Fibroblast of lung (primary cell): ENCODE results near the gene CNTFR. TPM values are rescaled to one million over a fixed set of nuclear protein-coding genes. Genes with fewer than 3 reads are reported as not detected.

Experiments used
- DNase-seq, 2 donors: peaks; one replicate each; pipeline versions ENCODE4 v3.0.0 to v3.0.0-alpha.2; 2010; ENCODE audit warnings: low read depth in 2 of 2
- H2AFZ ChIP-seq: 2 replicates; pipeline ENCODE4 v1.5.1; 2012; ENCODE audit warnings: low read length, control low read depth, inconsistent platforms
- H3K27ac ChIP-seq: 2 replicates; pipeline ENCODE4 v1.5.1; 2011; ENCODE audit warnings: low read length, control low read depth; ENCODE audit not compliant: insufficient read depth
- H3K27me3 ChIP-seq: 2 replicates; pipeline ENCODE4 v1.5.1; 2011; ENCODE audit warnings: mild to moderate bottlenecking, low read length; ENCODE audit not compliant: control insufficient read depth, insufficient read depth
- H3K36me3 ChIP-seq: 2 replicates; pipeline ENCODE4 v1.5.1; 2011; ENCODE audit warnings: low read length; ENCODE audit not compliant: control insufficient read depth, insufficient read depth
- H3K4me1 ChIP-seq: 2 replicates; pipeline ENCODE4 v1.5.1; 2011; ENCODE audit warnings: low read length; ENCODE audit not compliant: control insufficient read depth, insufficient read depth; ENCODE audit errors: extremely low read depth
- H3K4me2 ChIP-seq: 2 replicates; pipeline ENCODE4 v1.5.1; 2011; ENCODE audit warnings: low read length, control low read depth; ENCODE audit not compliant: insufficient read depth; ENCODE audit errors: extremely low read depth
- H3K4me3 ChIP-seq, 4 experiments: fragments of 200-600 bp in 1 of 4; sonication (generic) in 1 of 4; replicated peaks in 1 of 4; 2 replicates each; pipeline ENCODE4 v1.5.1; 2011 to 2016; ENCODE audit warnings: low read length in 4 of 4, low read depth in 3 of 4, mild to moderate bottlenecking in 3 of 4, control low read depth in 2 of 4, inconsistent platforms in 1 of 4, mixed read lengths in 1 of 4; ENCODE audit not compliant: insufficient read depth in 1 of 4; ENCODE audit errors: control extremely low read depth in 1 of 4
- H3K79me2 ChIP-seq: 2 replicates; pipeline ENCODE4 v1.5.1; 2012; ENCODE audit warnings: mild to moderate bottlenecking, low read length, inconsistent platforms; ENCODE audit not compliant: control insufficient read depth, insufficient read depth
- H3K9ac ChIP-seq: 2 replicates; pipeline ENCODE4 v1.5.1; 2011; ENCODE audit warnings: mild to moderate bottlenecking, low read length, control low read depth; ENCODE audit not compliant: insufficient read depth
- H3K9me3 ChIP-seq: 2 replicates; pipeline ENCODE4 v1.5.1; 2012; ENCODE audit warnings: low read depth, low read length; ENCODE audit not compliant: control insufficient read depth, insufficient read depth
- H4K20me1 ChIP-seq: 2 replicates; pipeline ENCODE4 v1.5.1; 2011; ENCODE audit warnings: low read length; ENCODE audit not compliant: control insufficient read depth, insufficient read depth; ENCODE audit errors: extremely low read depth
- CTCF ChIP-seq, 2 donors: IDR thresholded peaks in 1 of 2; conservative IDR thresholded peaks in 1 of 2; 1 replicate in 1 of 2; 2 replicates in 1 of 2; pipeline ENCODE4 v1.5.1; 2011 to 2012; ENCODE audit warnings: low read length in 2 of 2, control low read depth in 1 of 2, inconsistent platforms in 1 of 2, low read depth in 1 of 2, mild to moderate bottlenecking in 1 of 2
- EZH2 ChIP-seq: IDR thresholded peaks from 2 replicates; pipeline ENCODE4 v1.5.1; 2012; ENCODE audit warnings: low read length, control low read depth, mild to moderate bottlenecking; ENCODE audit errors: missing control alignments
- polyA plus RNA-seq, 2 donors: library from polyadenylated mRNA; depleted of rRNA in 1 of 2; stranded (reverse) in 1 of 2; unstranded in 1 of 2; fragments of >200 nt; gene quantifications; 2 replicates each; pipeline ENCODE4 v1.2.1, GENCODE V29; 2011 to 2012; ENCODE audit warnings: missing spikeins in 1 of 2
- total RNA-seq: library from RNA; depleted of rRNA; stranded (reverse); fragments of >200 nt; gene quantifications from 2 replicates; pipeline ENCODE4 v1.2.1, GENCODE V29; 2014

CNTFR gene
- total and polyA plus RNA-seq, 2 donors (not counting 1 experiment from before 2014, with no cell fraction given), result not detected

DNA sequence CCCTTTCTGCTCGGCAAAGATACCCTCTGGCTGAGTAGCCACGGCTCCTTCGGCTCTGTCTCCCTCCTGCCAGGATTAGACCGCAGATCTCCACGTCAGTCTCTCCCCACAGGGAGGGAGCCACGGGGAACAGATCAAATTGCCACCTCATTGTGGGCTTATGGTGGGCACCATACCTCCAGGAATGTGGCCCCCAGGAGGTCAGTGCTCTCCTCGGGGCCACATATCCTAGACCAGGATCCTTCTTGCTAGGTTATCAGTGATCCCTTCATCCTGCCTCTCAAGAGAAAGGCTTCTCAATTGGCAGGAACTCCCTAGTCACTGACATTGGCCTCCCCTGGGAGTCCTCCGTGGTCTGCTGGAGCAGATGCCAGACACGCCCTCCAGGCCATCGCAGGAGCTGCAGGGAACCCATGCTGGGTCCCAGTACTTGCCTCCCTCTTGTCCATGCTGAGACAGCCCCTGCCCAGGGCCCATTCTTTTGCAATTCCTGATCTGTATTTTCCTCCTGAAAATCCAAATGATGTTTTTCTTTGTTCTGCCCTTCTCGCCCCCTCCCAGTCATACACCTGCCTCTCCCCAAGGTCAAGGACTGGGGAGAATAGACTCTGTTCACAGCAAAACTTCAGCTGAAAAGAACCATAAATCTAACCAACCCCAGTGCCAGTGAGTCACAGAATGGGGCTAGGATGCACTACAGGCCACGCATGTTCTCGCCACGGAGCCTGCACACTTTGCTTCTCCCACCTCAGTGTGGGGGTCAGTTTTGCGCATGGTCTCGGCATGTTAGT is 35.1 kb downstream of the CNTFR start:
- Histone ChIP-seq H3K4me2 (no peak overlapping the region), H3K4me3 (no peak overlapping the region), H3K79me2 (no peaks in the 10 kb centered on the region), H3K27me3 (no peaks in the 10 kb centered on the region), H3K36me3 (no peaks in the 10 kb centered on the region), H4K20me1 (no peaks in the 10 kb centered on the region), H3K27ac (no peak overlapping the region), H3K9me3 (no peaks in the 10 kb centered on the region), H3K9ac (no peak overlapping the region), H2AFZ (no peak overlapping the region), H3K4me1 (no peaks in the 10 kb centered on the region)
- TF ChIP-seq CTCF (conservative IDR thresholded peaks at IDR 0.05 in 1 of 2, IDR thresholded peaks at IDR 0.05 in 1 of 2; ENCODE audit: low read depth in 1 of 2, low read length in 2 of 2) (no peak), EZH2 (no peak)
- no peak for DNase-seq

DNA sequence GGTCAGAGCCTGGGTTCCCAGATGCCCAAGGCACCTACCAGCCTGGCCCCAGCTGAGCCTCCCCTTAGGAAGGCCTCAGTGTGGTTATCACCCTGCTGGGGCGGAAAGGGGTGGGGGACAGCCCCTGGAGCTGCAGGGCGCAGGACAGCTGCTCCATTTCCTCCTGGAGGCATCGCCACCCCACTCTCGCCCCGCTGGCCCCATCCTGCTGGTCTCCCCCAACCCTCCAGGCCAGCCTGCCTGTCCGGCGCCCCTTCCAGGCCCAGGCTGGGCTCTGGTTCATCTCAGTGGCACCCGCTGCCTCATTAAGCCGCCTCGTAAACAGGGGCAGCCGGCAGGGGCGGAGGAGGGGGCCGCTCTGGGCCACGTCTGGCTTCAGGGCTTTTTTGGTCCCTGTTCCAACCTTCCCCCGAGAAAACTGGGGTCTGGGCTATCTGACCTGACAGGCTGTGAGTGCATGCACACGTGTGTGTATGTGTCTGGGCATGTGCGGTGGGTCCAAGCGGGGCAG is 36.0 kb downstream of the CNTFR start:
- Histone ChIP-seq H3K4me3 (no peak overlapping the region), H4K20me1 (no peaks in the 10 kb centered on the region), H3K4me1 (no peaks in the 10 kb centered on the region), H3K36me3 (no peaks in the 10 kb centered on the region), H3K27me3 (no peaks in the 10 kb centered on the region), H2AFZ (no peak overlapping the region), H3K4me2 (no peak overlapping the region), H3K27ac (no peak overlapping the region), H3K9me3 (no peaks in the 10 kb centered on the region), H3K9ac (no peak overlapping the region), H3K79me2 (no peaks in the 10 kb centered on the region)
- TF ChIP-seq EZH2 (no peak), CTCF (conservative IDR thresholded peaks at IDR 0.05 in 1 of 2, IDR thresholded peaks at IDR 0.05 in 1 of 2; ENCODE audit: low read depth in 1 of 2, low read length in 2 of 2) (no peak)
- no peak for DNase-seq

- no peak overlapping the region for H3K9ac ChIP-seq
- H3K4me3 ChIP-seq, result no peak overlapping the region
- H3K9me3 ChIP-seq, result no peaks in the 10 kb centered on the region
- no peaks in the 10 kb centered on the region for H3K4me1 ChIP-seq
- no peak overlapping the region for H2AFZ ChIP-seq
- no peak for DNase-seq
- no peak overlapping the region for H3K4me2 ChIP-seq
- H4K20me1 ChIP-seq, result no peaks in the 10 kb centered on the region
- no peaks in the 10 kb centered on the region for H3K27me3 ChIP-seq
- TF ChIP-seq CTCF (conservative IDR thresholded peaks at IDR 0.05 in 1 of 2, IDR thresholded peaks at IDR 0.05 in 1 of 2; ENCODE audit: low read depth in 1 of 2, low read length in 2 of 2) (no peak), EZH2 (no peak)
- no peak overlapping the region for H3K27ac ChIP-seq
- H3K36me3 ChIP-seq, result no peaks in the 10 kb centered on the region
- H3K79me2 ChIP-seq, result no peaks in the 10 kb centered on the region
These were observed 36.5 kb downstream of the CNTFR start for GRCh38 chr9:34552986-34553385.
